ENCODE results near the gene KIF22. TPM values are rescaled to one million over a fixed set of nuclear protein-coding genes. Genes with fewer than 3 reads are reported as not detected.

Gene KIF22
- total and polyA plus RNA-seq, 9 of the 15 experiments (the other 6 are each of a cell fraction or from before 2014, with no cell fraction given): 8.7 to 232 (median 131) TPM

GRCh38 chr16:29790183-29790948 is at the start of gene KIF22 (continued):
- TF ChIP-seq, protein P1, sequence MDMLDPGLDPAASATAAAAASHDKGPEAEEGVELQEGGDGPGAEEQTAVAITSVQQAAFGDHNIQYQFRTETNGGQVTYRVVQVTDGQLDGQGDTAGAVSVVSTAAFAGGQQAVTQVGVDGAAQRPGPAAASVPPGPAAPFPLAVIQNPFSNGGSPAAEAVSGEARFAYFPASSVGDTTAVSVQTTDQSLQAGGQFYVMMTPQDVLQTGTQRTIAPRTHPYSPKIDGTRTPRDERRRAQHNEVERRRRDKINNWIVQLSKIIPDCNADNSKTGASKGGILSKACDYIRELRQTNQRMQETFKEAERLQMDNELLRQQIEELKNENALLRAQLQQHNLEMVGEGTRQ (CRISPR knock-in tag; IDR thresholded peaks at IDR 0.05): no peak
- TF ChIP-seq, protein P2, sequence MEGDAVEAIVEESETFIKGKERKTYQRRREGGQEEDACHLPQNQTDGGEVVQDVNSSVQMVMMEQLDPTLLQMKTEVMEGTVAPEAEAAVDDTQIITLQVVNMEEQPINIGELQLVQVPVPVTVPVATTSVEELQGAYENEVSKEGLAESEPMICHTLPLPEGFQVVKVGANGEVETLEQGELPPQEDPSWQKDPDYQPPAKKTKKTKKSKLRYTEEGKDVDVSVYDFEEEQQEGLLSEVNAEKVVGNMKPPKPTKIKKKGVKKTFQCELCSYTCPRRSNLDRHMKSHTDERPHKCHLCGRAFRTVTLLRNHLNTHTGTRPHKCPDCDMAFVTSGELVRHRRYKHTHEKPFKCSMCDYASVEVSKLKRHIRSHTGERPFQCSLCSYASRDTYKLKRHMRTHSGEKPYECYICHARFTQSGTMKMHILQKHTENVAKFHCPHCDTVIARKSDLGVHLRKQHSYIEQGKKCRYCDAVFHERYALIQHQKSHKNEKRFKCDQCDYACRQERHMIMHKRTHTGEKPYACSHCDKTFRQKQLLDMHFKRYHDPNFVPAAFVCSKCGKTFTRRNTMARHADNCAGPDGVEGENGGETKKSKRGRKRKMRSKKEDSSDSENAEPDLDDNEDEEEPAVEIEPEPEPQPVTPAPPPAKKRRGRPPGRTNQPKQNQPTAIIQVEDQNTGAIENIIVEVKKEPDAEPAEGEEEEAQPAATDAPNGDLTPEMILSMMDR (IDR thresholded peaks at IDR 0.05 in 2 of 3, conservative IDR thresholded peaks at IDR 0.05 in 1 of 3; ENCODE audit: insufficient read depth in 2 of 3, low read depth in 1 of 3, low read length in 3 of 3): peak; percentile 84 to 92 (median 88)
- peak in 1 of 2 experiments; percentile 41; a peak in 1 of 4 replicates for TF ChIP-seq CSDE1 (IDR thresholded peaks at IDR 0.05)
- no peak for TF ChIP-seq ZNF77 (CRISPR knock-in tag; IDR thresholded peaks at IDR 0.05)
- TF ChIP-seq HMGN3 (IDR thresholded peaks at IDR 0.05; ENCODE audit: borderline replicate concordance, extremely low read depth, insufficient read length, low read depth, low read length): peak; percentile 86
- TF ChIP-seq GTF2E2 (tag; IDR thresholded peaks at IDR 0.05): peak; percentile 80; the same call in 1 of the 2 replicates
- no peak for TF ChIP-seq ZNF277 (CRISPR knock-in tag; IDR thresholded peaks at IDR 0.05; ENCODE audit: borderline replicate concordance)
- TF ChIP-seq COPS2 (conservative IDR thresholded peaks at IDR 0.05): no peak
- no peak for TF ChIP-seq EHMT2 (IDR thresholded peaks at IDR 0.05)
- TF ChIP-seq JUNB (CRISPR knock-in tag; conservative IDR thresholded peaks at IDR 0.05): no peak; the same call in 1 of the 2 replicates
- peak; percentile 65; the same call in 1 of the 2 replicates for TF ChIP-seq ZKSCAN1 (IDR thresholded peaks at IDR 0.05; ENCODE audit: low read depth, low read length)
- TF ChIP-seq ZNF431 (CRISPR knock-in tag; IDR thresholded peaks at IDR 0.05): no peak
- 0 out of 2 replicates have a peak, but pooled peaks have one; percentile 15 for TF ChIP-seq JUN (IDR thresholded peaks at IDR 0.05; ENCODE audit: borderline replicate concordance, low read depth, low read length)
- no peak for TF ChIP-seq JUN (CRISPR knock-in tag; IDR thresholded peaks at IDR 0.05; ENCODE audit: borderline replicate concordance)
- TF ChIP-seq POU5F1 (IDR thresholded peaks at IDR 0.05; ENCODE audit: borderline replicate concordance, low read depth, low read length, partially characterized antibody): peak; percentile 67
- TF ChIP-seq, protein P3, sequence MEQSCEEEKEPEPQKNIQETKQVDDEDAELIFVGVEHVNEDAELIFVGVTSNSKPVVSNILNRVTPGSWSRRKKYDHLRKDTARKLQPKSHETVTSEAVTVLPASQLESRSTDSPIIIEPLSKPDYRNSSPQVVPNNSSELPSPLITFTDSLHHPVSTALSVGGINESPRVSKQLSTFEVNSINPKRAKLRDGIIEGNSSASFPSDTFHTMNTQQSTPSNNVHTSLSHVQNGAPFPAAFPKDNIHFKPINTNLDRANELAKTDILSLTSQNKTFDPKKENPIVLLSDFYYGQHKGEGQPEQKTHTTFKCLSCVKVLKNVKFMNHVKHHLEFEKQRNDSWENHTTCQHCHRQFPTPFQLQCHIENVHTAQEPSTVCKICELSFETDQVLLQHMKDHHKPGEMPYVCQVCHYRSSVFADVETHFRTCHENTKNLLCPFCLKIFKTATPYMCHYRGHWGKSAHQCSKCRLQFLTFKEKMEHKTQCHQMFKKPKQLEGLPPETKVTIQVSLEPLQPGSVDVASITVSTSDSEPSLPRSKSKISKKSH (CRISPR knock-in tag; IDR thresholded peaks at IDR 0.05): no peak
- peak; percentile 32 for TF ChIP-seq BRD9 (IDR thresholded peaks at IDR 0.05; ENCODE audit: low read depth, partially characterized antibody)
- TF ChIP-seq SRSF9 (IDR thresholded peaks at IDR 0.05; ENCODE audit: borderline replicate concordance, low read depth, low read length): no peak
- 0 out of 2 replicates have a peak, but pooled peaks have one; percentile 30 for TF ChIP-seq ZNF583 (CRISPR knock-in tag; IDR thresholded peaks at IDR 0.05)
- no peak for TF ChIP-seq MBD1 (CRISPR knock-in tag; IDR thresholded peaks at IDR 0.05)
- TF ChIP-seq HDAC3 (IDR thresholded peaks at IDR 0.05; ENCODE audit: borderline replicate concordance, partially characterized antibody): no peak

Measured in K562 (cell line).